Stimulated activated naive CD4-positive, alpha-beta T cell (primary cell): ENCODE results near the gene SGTA.
"Not testable (repeated sequence)": the region's sequence is repeated elsewhere in the genome, so short reads cannot be mapped to it uniquely, and the experiment has no call there.

Experiments used
- DNase-seq, 6 experiments: peaks; one replicate each; lab custom pipeline; 2025; lab: John Stamatoyannopoulos, UW

SGTA gene

GRCh38 chr19:2782936-2783780, at the start of gene SGTA:
Gene SGTA, minus strand, starts transcription at chr19:2783273. Its CDS starts 14,205 bp downstream, at chr19:2769068.
- peak; percentile 85 to 95 (median 94) for DNase-seq

GRCh38 chr19:2827840-2828489, 44.9 kb upstream of the SGTA start:
- no peak for DNase-seq

GRCh38 chr19:2827022-2827421, 43.9 kb upstream of the SGTA start:
- no peak for DNase-seq

- DNase-seq = no peak
These were observed 41.1 kb upstream of the SGTA start for GRCh38 chr19:2824129-2824528.

GRCh38 chr19:2823646-2824045, 40.6 kb upstream of the SGTA start:
- no peak for DNase-seq

- DNase-seq = no peak
These were observed 39.8 kb upstream of the SGTA start for GRCh38 chr19:2822846-2823245.

GRCh38 chr19:2820112-2820702, 37.1 kb upstream of the SGTA start:
- peak in 1 of 6 experiments; percentile 32 for DNase-seq

- peak; percentile 92 to 97 (median 96) for DNase-seq
These were observed 36.6 kb upstream of the SGTA start, which contains the start of gene ZNF554 for GRCh38 chr19:2819540-2820111. Gene ZNF554, plus strand, starts transcription at chr19:2819868. Its CDS starts 204 bp downstream, at chr19:2820072.

- not testable (repeated sequence) for DNase-seq
These were observed 34.3 kb upstream of the SGTA start for GRCh38 chr19:2817237-2817829.

GRCh38 chr19:2816641-2817040, 33.6 kb upstream of the SGTA start:
- no peak for DNase-seq

- DNase-seq = no peak
These were observed 32.9 kb upstream of the SGTA start for GRCh38 chr19:2815923-2816322.

GRCh38 chr19:2815191-2815614, 32.1 kb upstream of the SGTA start:
- DNase-seq = no peak

- DNase-seq = no peak
These were observed 31.4 kb upstream of the SGTA start for GRCh38 chr19:2814426-2814825.

GRCh38 chr19:2813235-2814160, 30.4 kb upstream of the SGTA start:
- no peak for DNase-seq

- DNase-seq = no peak
These were observed 29.6 kb upstream of the SGTA start for GRCh38 chr19:2812414-2813234.

GRCh38 chr19:2811735-2812413, 28.8 kb upstream of the SGTA start:
- no peak for DNase-seq

GRCh38 chr19:2811221-2811722, 28.2 kb upstream of the SGTA start:
- no peak for DNase-seq

GRCh38 chr19:2810141-2811091, 27.3 kb upstream of the SGTA start:
- no peak for DNase-seq
